ENCODE results near the gene PLA2G2F.

PLA2G2F gene

GRCh38 chr1:20134995-20135394 is 4.1 kb upstream of the PLA2G2F start:
- no peak for DNase-seq (ENCODE audit: low read depth)
- TF ChIP-seq CTCF (IDR thresholded peaks at IDR 0.05; ENCODE audit: control insufficient read depth, extremely low read depth, insufficient read depth): no peak

GRCh38 chr1:20136249-20136648 is 2.9 kb upstream of the PLA2G2F start:
- no peak overlapping the region for H3K4me3 ChIP-seq (ENCODE audit: low read depth, low read length)
- no peak for TF ChIP-seq CTCF (IDR thresholded peaks at IDR 0.05; ENCODE audit: control insufficient read depth, extremely low read depth, insufficient read depth)
- no peak for DNase-seq (ENCODE audit: low read depth)

More at GRCh38 chr1:20134995-20135394, 4.1 kb upstream of the PLA2G2F start:
- H3K4me3 ChIP-seq (ENCODE audit: low read depth, low read length): no peak overlapping the region

DNA sequence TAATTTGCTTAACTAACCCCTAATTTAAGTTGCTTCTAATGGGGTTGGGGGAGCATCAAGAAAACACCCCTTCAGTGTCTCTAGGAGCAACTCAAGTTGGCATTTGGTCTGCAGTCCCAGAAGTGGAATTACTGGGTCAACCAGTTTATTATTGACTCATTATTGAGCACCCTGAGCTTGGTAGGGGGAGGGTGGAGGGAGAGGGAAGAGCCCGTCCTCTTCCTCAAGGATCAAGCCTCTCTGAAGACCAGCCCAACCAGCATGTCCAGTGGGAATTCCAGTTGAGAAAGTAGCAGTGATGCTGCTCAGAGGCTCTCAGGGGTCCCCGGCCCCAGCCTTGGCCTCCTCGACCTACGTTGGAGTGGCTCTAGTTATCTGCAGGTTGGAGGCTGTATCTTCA is 2.1 kb upstream of the PLA2G2F start:
- no peak for TF ChIP-seq CTCF (IDR thresholded peaks at IDR 0.05; ENCODE audit: control insufficient read depth, extremely low read depth, insufficient read depth)
- DNase-seq (ENCODE audit: low read depth): peak; percentile 75
- no peak overlapping the region for H3K4me3 ChIP-seq (ENCODE audit: low read depth, low read length)

GRCh38 chr1:20137604-20138003 is 1.5 kb upstream of the PLA2G2F start:
- no peak overlapping the region for H3K4me3 ChIP-seq (ENCODE audit: low read depth, low read length)
- no peak for DNase-seq (ENCODE audit: low read depth)
- no peak for TF ChIP-seq CTCF (IDR thresholded peaks at IDR 0.05; ENCODE audit: control insufficient read depth, extremely low read depth, insufficient read depth)

DNA sequence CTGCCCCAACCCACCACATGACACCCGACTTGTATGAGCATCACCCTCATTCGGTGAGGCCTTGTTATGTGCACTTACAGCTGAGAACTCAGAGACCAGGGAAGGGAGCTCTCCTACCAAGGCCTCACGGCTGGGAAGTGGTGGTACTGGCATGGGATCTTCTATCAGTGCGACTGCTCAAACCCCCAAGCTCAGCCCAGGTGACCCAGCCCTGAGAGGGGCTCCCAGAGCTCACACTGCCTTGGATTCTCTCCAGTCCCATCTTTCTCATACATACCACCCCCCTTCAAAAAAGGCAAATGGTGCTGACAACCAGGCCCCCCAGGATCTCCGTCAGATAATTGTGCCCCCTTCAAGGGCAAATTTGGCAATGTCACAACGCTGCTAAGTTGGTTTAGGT is 777 bp upstream of the PLA2G2F start:
- no peak for TF ChIP-seq CTCF (IDR thresholded peaks at IDR 0.05; ENCODE audit: control insufficient read depth, extremely low read depth, insufficient read depth)
- no peak for DNase-seq (ENCODE audit: low read depth)
- no peak overlapping the region for H3K4me3 ChIP-seq (ENCODE audit: low read depth, low read length)

- peak; percentile 62 for DNase-seq (ENCODE audit: low read depth)
- no peak overlapping the region for H3K4me3 ChIP-seq (ENCODE audit: low read depth, low read length)
- no peak for TF ChIP-seq CTCF (IDR thresholded peaks at IDR 0.05; ENCODE audit: control insufficient read depth, extremely low read depth, insufficient read depth)
These were observed 871 bp downstream of the PLA2G2F start for GRCh38 chr1:20139776-20140612.

DNA sequence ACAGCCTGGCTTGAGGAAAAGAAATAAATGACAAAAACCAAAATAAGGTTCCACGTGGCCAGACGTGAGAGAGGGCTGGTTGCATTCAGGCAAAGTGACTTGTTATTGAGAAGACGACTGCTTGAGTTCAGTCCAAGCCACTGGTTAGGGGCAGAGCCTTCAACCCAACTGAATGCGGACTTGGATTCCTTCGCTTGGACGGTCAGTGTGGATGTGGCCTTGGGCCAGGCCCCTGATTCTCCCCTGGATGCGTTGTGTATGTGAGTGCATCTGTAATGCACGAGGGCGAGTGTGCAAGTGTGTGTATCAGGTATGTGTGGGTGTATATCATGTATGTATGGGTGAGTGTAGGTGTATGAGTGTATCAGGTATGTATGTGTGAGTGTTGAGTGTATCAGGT is 1.9 kb downstream of the PLA2G2F start:
- TF ChIP-seq CTCF (IDR thresholded peaks at IDR 0.05; ENCODE audit: control insufficient read depth, extremely low read depth, insufficient read depth): no peak
- no peak for DNase-seq (ENCODE audit: low read depth)

More for the DNA sequence above, 1.9 kb downstream of the PLA2G2F start:
- no peak overlapping the region for H3K4me3 ChIP-seq (ENCODE audit: low read depth, low read length)

Measured in LNCaP clone FGC (cell line).